Heart left ventricle (tissue), 16 donors: Measurements from ENCODE around the gene CRIP2. TPM values are rescaled to one million over a fixed set of nuclear protein-coding genes. Genes with fewer than 3 reads are reported as not detected.

Experiments
- ATAC-seq, 4 donors: fragments of 200-7000 bp; cut with Tn5 transposase; one replicate each; pipeline ENCODE4 v1.9.1; 2020 to 2022; ENCODE audit warnings: moderate library complexity in 4 of 4, mild to moderate bottlenecking in 3 of 4, moderate number of reproducible peaks in 1 of 4
- DNase-seq, 5 donors: peaks; one replicate each; pipeline ENCODE4 v3.0.0-alpha.2; 2020
- H3K27ac ChIP-seq, 12 donors: fragments of 200-600 bp; sonication (generic) in 4 of 12; one replicate each; pipeline versions ENCODE4 v1.5.0 to v1.8.0; 2016 to 2022; ENCODE audit warnings: mild to moderate bottlenecking in 2 of 12
- H3K27me3 ChIP-seq, 9 donors: fragments of 200-600 bp; sonication (generic) in 2 of 9; one replicate each; pipeline versions ENCODE4 v1.5.1 to v1.8.0; 2016 to 2022; ENCODE audit warnings: mild to moderate bottlenecking in 3 of 9
- H3K36me3 ChIP-seq, 9 donors: fragments of 200-600 bp; sonication (generic) in 2 of 9; one replicate each; pipeline versions ENCODE4 v1.5.0 to v1.8.0; 2018 to 2022; ENCODE audit warnings: mild to moderate bottlenecking in 2 of 9
- H3K4me1 ChIP-seq, 12 donors: fragments of 200-600 bp; sonication (generic) in 4 of 12; one replicate each; pipeline versions ENCODE4 v1.5.0 to v1.8.0; 2016 to 2022; ENCODE audit warnings: mild to moderate bottlenecking in 3 of 12
- H3K4me3 ChIP-seq, 12 donors: fragments of 200-600 bp; sonication (generic) in 4 of 12; one replicate each; pipeline versions ENCODE4 v1.5.0 to v1.8.0; 2017 to 2022; ENCODE audit warnings: mild to moderate bottlenecking in 9 of 12, moderate library complexity in 4 of 12
- H3K9me3 ChIP-seq, 12 donors: fragments of 200-600 bp; sonication (generic) in 4 of 12; one replicate each; pipeline versions ENCODE4 v1.5.0 to v1.8.0; 2016 to 2022; ENCODE audit warnings: mild to moderate bottlenecking in 1 of 12
- CTCF ChIP-seq, 12 donors: fragments of 200-600 bp; sonication (generic) in 4 of 12; IDR thresholded peaks; one replicate each; pipeline versions ENCODE4 v1.5.0 to v1.8.0; 2018 to 2022; ENCODE audit warnings: antibody characterized with exemption in 12 of 12, mild to moderate bottlenecking in 5 of 12
- POLR2A ChIP-seq, 2 donors: fragments of 450-650 bp; IDR thresholded peaks; one replicate each; pipeline ENCODE4 v1.6.1; 2017; ENCODE audit warnings: antibody characterized with exemption in 2 of 2, mild to moderate bottlenecking in 2 of 2, moderate library complexity in 2 of 2
- WGBS, 4 donors: extraction: QIAGEN DNeasy Blood & Tissue Kit in 2 of 4; methylation state at CpG; one replicate each; pipeline versions ENCODE4 v1.1.5 to v1.1.7; 2013 to 2018; 5-methylcytosine and 5-hydroxymethylcytosine counted together
- intact Hi-C, 10 donors: fragments of 100-400 bp; cut with DNase I; formaldehyde crosslinking; loops; one replicate each; pipeline versions ENCODE4 v1.11.1 to v1.14.2; 2022
- polyA plus RNA-seq, 2 donors: library from polyadenylated mRNA; stranded (reverse); fragments of 200-250 nt; gene quantifications; one replicate each; pipeline ENCODE4 v1.2.3, GENCODE V29; 2013
- total RNA-seq, 9 donors: library from RNA; depleted of rRNA in 2 of 9; stranded (reverse); fragments of >200 nt in 2 of 9; fragmentation: NEBNext Ultra II Directional in 3 of 9; extraction: Animal tissue kit (Norgen Biotek cat#: 25700) in 3 of 9; gene quantifications; one replicate each; pipeline versions ENCODE4 v1.1.0 to v1.2.4, GENCODE V29; 2016 to 2023
- donor health status: ischemic (EF 13 %, LVEDD 7.1; RV severe dilation, severe dysfunction).
- donor health status: healthy with polysubstance abuse.
- donor health status: DM: no; HTN: yes; CAD: no.
- donor health status: DM: no; HTN: no; CAD: no.
- donor health status: ischemic (EF 25% LVEDD 6.9; RV normal size, moderate dysfunction).
- donor health status: ischemic (EF 25% LVEDD 5.7; RV mildly dilated, moderate dysfunction).
- donor health status: healthy.
- donor health status: DM: yes; HTN: yes; CAD: no.
- donor health status: ischemic (EF 35%, LVEDD 5.7; RV mildly dilated, moderate dysfunction).
- donor health status: nonischemic (EF 11% LVEDD 7.7; RV severe dilation, severe dysfunction).
- donor health status: DM: yes; HTN: yes; CAD: no.
- donor health status: PGD.
- donor health status: ischemic (EF 29% LVEDD 5.4; RV normal size, mild dysfunction).
- donor health status: nonischemic (EF 23%, LVEDD 6.1; RV moderate dilation, normal function).

CRIP2 gene
- total and polyA plus RNA-seq, 11 donors: 695 to 1,715 (median 851) TPM

GRCh38 chr14:105507247-105507646, 32.6 kb downstream of the CRIP2 start:
- Histone ChIP-seq H3K27me3 (peaks cover 0 to 41% (median 9%) of the 10 kb centered on the region in 9 donors), H3K4me3 (no peak overlapping the region), H3K36me3 (no peaks in the 10 kb centered on the region), H3K9me3 (no peaks in the 10 kb centered on the region), H3K4me1 (no peaks in the 10 kb centered on the region), H3K27ac (no peak overlapping the region)
- no peak for ATAC-seq
- DNase-seq: no peak
- WGBS, 4 donors: 73 to 86% (median 78%) methylated on average over 17 of the region's 17 CpGs
- TF ChIP-seq POLR2A (IDR thresholded peaks at IDR 0.05): no peak
- intact Hi-C loops: no loop called here

DNA sequence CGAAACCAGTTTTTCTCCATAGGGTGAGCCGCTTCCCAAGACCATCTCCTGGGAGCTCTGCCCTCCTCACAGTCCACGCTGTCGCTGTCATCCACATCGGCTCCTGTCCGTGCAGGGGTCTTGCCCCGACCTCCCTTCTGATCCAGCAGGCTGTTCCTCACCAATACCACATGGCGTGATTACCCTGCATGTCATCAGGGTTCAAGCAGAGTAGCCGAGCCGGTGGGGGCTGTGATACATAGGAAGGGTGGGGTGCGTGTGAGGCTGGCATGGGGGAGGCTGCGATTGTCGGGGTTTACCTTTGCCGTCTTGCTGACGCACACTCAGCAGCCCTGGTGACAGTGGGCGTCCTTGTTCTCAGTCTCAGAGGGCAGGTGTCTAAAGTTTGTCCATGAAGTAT, 33.4 kb downstream of the CRIP2 start:
- ATAC-seq: no peak
- DNase-seq: peak in 1 of 5 donors; percentile 42
- Histone ChIP-seq H3K4me3 (no peak overlapping the region), H3K27me3 (peaks cover 0 to 49% (median 9%) of the 10 kb centered on the region in 9 donors), H3K9me3 (no peaks in the 10 kb centered on the region), H3K27ac (no peak overlapping the region), H3K4me1 (no peaks in the 10 kb centered on the region), H3K36me3 (no peaks in the 10 kb centered on the region)
- WGBS, 4 donors: 77 to 83% (median 81%) methylated on average over 16 of the region's 16 CpGs
- no peak for TF ChIP-seq POLR2A (IDR thresholded peaks at IDR 0.05)
- TF ChIP-seq CTCF (IDR thresholded peaks at IDR 0.05): no peak
- intact Hi-C loops: no loop called here

DNA sequence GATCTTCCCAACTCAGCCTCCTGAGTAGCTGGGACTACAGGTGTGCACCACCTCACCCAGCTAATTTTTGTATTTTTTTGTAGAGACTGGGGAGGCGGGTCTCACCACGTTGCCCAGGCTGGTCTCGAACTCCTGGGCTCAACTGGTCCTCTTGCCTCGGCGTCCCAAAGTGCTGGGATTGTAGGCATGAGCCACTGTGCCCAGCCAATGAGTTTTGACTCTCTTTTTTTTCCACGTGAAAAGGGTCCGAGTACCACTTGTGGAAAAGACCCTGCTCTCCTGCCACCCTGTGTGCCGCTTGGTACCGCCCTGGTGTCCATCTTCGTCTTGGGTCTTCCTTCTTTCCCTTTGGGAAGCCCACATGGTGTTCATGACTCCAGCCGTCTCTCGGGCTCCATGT, 34.0 kb downstream of the CRIP2 start:
- TF ChIP-seq CTCF (IDR thresholded peaks at IDR 0.05): no peak
- TF ChIP-seq POLR2A (IDR thresholded peaks at IDR 0.05): no peak
- DNase-seq: no peak
- H3K27ac ChIP-seq: no peak overlapping the region
- intact Hi-C loops: no loop called here
- H3K4me1 ChIP-seq: no peaks in the 10 kb centered on the region
- no peaks in the 10 kb centered on the region for H3K9me3 ChIP-seq
- H3K4me3 ChIP-seq: no peak overlapping the region
- peaks cover 0 to 54% (median 9%) of the 10 kb centered on the region in 9 donors for H3K27me3 ChIP-seq
- no peak for ATAC-seq
- WGBS, 4 donors: 86 to 95% (median 90%) methylated on average over 12 of the region's 12 CpGs
- H3K36me3 ChIP-seq: no peaks in the 10 kb centered on the region

DNA sequence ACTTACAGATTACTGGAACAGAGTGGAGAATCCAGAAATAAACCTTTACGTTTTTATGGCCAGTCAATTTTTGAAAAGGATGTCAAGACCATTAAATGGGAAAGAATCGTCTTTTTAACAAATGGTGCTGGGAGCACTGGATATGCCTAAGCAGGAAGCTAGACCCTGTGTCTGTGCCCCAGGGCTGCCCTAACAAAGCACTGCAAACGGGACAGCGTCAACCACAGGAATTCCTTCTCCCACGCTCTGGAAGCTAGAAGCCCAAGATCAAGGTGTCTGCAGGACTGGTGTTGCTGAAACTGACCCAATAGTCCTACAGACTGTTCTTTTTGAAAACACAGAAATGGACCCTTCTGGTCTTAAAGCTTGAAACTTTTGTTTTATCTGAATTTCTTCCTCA, 42.5 kb downstream of the CRIP2 start:
- H3K4me1 ChIP-seq: no peaks in the 10 kb centered on the region
- peaks cover 0 to 23% (median 4%) of the 10 kb centered on the region in 9 donors for H3K27me3 ChIP-seq
- H3K9me3 ChIP-seq: no peaks in the 10 kb centered on the region
- WGBS, 4 donors: 46 to 62% (median 50%) methylated on average over 5 of the region's 5 CpGs
- ATAC-seq: no peak
- H3K36me3 ChIP-seq: no peaks in the 10 kb centered on the region
- no peak for TF ChIP-seq POLR2A (IDR thresholded peaks at IDR 0.05)
- TF ChIP-seq CTCF (IDR thresholded peaks at IDR 0.05): no peak
- H3K27ac ChIP-seq: no peak overlapping the region
- no peak for DNase-seq
- intact Hi-C loops: no loop called here
- H3K4me3 ChIP-seq: no peak overlapping the region
